Small intestine (tissue), 7 donors: Measurements from ENCODE around the gene GPX4. TPM values are rescaled to one million over a fixed set of nuclear protein-coding genes. Genes with fewer than 3 reads are reported as not detected.

ENCODE experiments used
- DNase-seq, 2 donors: peaks; one replicate each; pipeline versions ENCODE4 v3.0.0 to v3.0.0-alpha.2; 2013
- FAIRE-seq: peaks from 2 replicates; lab custom pipeline; 2012; peaks lifted over from hg19 to GRCh38; lab: Jason Lieb, UNC
- H3K27ac ChIP-seq, 3 donors: one replicate each; pipeline ENCODE4 v1.5.1; 2013; ENCODE audit warnings: low read length in 2 of 3, mild to moderate bottlenecking in 2 of 3, control low read depth in 1 of 3, inconsistent platforms in 1 of 3, low read depth in 1 of 3, moderate library complexity in 1 of 3
- H3K27me3 ChIP-seq, 3 donors: one replicate each; pipeline ENCODE4 v1.6.1; 2013; ENCODE audit warnings: low read length in 3 of 3, inconsistent platforms in 1 of 3; ENCODE audit not compliant: control insufficient read depth in 3 of 3, insufficient read depth in 3 of 3
- H3K36me3 ChIP-seq, 3 donors: one replicate each; pipeline ENCODE4 v1.6.1; 2013; ENCODE audit warnings: low read length in 3 of 3, inconsistent platforms in 1 of 3, low read depth in 1 of 3, mild to moderate bottlenecking in 1 of 3, moderate library complexity in 1 of 3; ENCODE audit not compliant: control insufficient read depth in 3 of 3, insufficient read depth in 2 of 3
- H3K4me1 ChIP-seq, 3 donors: one replicate each; pipeline ENCODE4 v1.6.1; 2013; ENCODE audit warnings: low read length in 2 of 3, inconsistent platforms in 1 of 3, low read depth in 1 of 3, mild to moderate bottlenecking in 1 of 3, moderate library complexity in 1 of 3; ENCODE audit not compliant: control insufficient read depth in 3 of 3, insufficient read depth in 2 of 3
- H3K4me3 ChIP-seq, 3 donors: one replicate each; pipeline ENCODE4 v1.5.1; 2013; ENCODE audit warnings: low read length in 3 of 3, control low read depth in 1 of 3, inconsistent platforms in 1 of 3, low read depth in 1 of 3, mild to moderate bottlenecking in 1 of 3, moderate library complexity in 1 of 3
- H3K9me3 ChIP-seq, 2 donors: one replicate each; pipeline ENCODE4 v1.6.1; 2013; ENCODE audit warnings: low read depth in 1 of 2, low read length in 1 of 2; ENCODE audit not compliant: control insufficient read depth in 2 of 2, insufficient read depth in 1 of 2
- WGBS, 3 donors: extraction: QIAGEN DNeasy Blood & Tissue Kit; methylation state at CpG; one replicate each; pipeline ENCODE4 v1.1.7; 2013; 5-methylcytosine and 5-hydroxymethylcytosine counted together
- polyA plus RNA-seq, 4 donors: library from polyadenylated mRNA; stranded (reverse) in 3 of 4; unstranded in 1 of 4; fragments of 200-250 nt in 3 of 4; fragments of 120-200 nt in 1 of 4; gene quantifications; one replicate each; pipeline versions ENCODE4 v1.2.1 to v1.2.3, GENCODE V29; 2013
- donor health status: healthy with polysubstance abuse.
- donor health status: control.
- donor health status: control.
- donor health status: Bipolar disorder and iron deficiency.
- donor health status: healthy.

GPX4 gene
- polyA plus RNA-seq, 4 donors, result 335 to 1,298 (median 781) TPM

DNA sequence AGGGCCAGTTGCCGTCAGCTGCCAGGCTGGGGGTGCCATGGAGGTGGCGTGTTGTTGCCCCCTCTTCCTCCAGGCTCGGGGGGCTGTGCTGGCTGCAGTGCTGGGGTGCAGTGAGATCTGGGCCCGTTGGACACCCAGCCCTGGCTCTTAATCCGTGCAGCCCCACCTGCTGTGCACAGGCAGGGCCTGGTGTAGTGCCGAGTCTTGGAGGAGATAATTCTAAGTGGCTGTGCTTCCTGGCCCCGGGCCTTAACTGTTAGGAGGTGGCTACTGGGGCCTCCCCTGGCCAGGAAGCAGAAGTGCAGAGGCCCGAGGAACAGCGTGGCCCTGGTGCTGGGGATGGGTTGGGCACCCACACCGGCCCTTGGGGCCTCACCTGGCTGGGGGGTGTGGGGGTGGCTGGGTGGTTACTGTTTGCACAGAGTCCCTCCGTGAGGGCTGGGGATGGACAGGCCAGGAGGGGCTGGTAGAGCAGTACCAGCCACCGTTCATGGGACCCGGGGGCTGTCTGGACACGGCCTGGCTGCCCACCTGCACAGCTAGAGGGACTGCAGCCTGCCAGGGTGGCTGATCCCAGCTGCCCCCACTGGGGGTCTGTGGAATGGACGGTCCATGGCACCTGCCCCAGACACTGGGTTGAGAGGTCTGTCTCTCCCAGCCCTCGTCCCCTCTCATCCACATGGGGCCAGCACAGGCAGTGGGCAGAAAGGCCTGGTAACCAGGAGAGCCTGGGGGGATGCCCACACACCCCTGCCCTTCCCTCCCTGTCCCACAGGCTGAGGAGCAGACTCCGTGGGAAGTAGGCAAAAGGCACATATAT lies 3.3 kb downstream of the GPX4 start:
- no peaks in the 10 kb centered on the region for H3K9me3 ChIP-seq
- DNase-seq (no peak), FAIRE-seq (no peak)
- peaks cover 0 to 42% (median 9%) of the 10 kb centered on the region in 3 donors for H3K4me1 ChIP-seq
- no peak overlapping the region for H3K27ac ChIP-seq
- peaks cover 14 to 66% (median 26%) of the 10 kb centered on the region in 3 donors for H3K36me3 ChIP-seq
- no peaks in the 10 kb centered on the region for H3K27me3 ChIP-seq
- WGBS, 3 donors, result 50 to 67% (median 62%) methylated on average over 17 of the region's 17 CpGs
- no peak overlapping the region for H3K4me3 ChIP-seq

GRCh38 chr19:1107661-1108261 lies 4.0 kb downstream of the GPX4 start:
- no peak for FAIRE-seq
- DNase-seq, result no peak
- Histone ChIP-seq H3K36me3 (peaks cover 14 to 72% (median 32%) of the 10 kb centered on the region in 3 donors), H3K4me3 (no peak overlapping the region), H3K4me1 (peaks cover 0 to 41% (median 6%) of the 10 kb centered on the region in 3 donors), H3K9me3 (no peaks in the 10 kb centered on the region), H3K27me3 (no peaks in the 10 kb centered on the region), H3K27ac (no peak overlapping the region)
- 87 to 90% (median 89%) methylated on average over 21 to 25 of the region's 25 CpGs for WGBS, 3 donors

GRCh38 chr19:1108291-1109031 lies 4.7 kb downstream of the GPX4 start:
- Histone ChIP-seq H3K27ac (no peak overlapping the region), H3K4me1 (peaks cover 0 to 40% (median 4%) of the 10 kb centered on the region in 3 donors), H3K27me3 (no peaks in the 10 kb centered on the region), H3K36me3 (peaks cover 14 to 77% (median 32%) of the 10 kb centered on the region in 3 donors), H3K9me3 (no peaks in the 10 kb centered on the region), H3K4me3 (no peak overlapping the region)
- FAIRE-seq, result no peak
- DNase-seq, result no peak
- WGBS, 3 donors, result 94 to 95% (median 95%) methylated on average over 74 to 89 of the region's 89 CpGs

DNA sequence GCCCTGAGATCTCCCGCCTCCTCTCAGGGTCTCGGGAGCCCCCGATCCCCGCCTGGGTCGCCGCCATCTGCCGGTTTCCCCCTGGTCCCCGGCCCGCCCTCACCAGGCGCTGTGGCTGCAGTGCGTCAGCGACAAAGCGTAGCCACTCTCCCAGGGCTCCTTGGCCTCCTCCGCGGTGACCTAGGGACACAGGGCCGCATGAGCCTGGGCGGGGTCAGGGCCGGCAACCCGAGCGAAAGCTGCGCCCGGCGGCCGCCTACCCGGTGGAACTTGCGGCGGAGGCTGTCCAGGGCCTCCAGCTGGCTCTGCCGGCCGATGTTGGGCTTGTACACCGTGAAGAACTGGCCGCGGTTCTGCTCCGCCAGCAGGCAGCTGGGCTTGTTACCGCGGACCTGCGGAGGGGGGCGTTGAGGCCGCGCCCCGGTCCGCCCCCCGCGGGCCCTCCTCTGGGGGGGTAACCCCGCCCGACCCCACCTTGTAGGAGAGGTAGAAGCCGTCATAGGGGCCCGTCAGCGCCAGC lies 5.3 kb downstream of the GPX4 start:
- Histone ChIP-seq H3K36me3 (peaks cover 14 to 84% (median 35%) of the 10 kb centered on the region in 3 donors), H3K4me3 (no peak overlapping the region), H3K4me1 (peaks cover 0 to 45% (median 6%) of the 10 kb centered on the region in 3 donors), H3K9me3 (no peaks in the 10 kb centered on the region), H3K27me3 (no peaks in the 10 kb centered on the region), H3K27ac (no peak overlapping the region)
- DNase-seq (no peak), FAIRE-seq (no peak)
- WGBS, 3 donors, result 85 to 91% (median 90%) methylated on average over 43 to 48 of the region's 48 CpGs

- no peaks in the 10 kb centered on the region for H3K27me3 ChIP-seq
- H3K4me3 ChIP-seq, result no peak overlapping the region
- peaks cover 0 to 46% (median 6%) of the 10 kb centered on the region in 3 donors for H3K4me1 ChIP-seq
- no peaks in the 10 kb centered on the region for H3K9me3 ChIP-seq
- FAIRE-seq (no peak), DNase-seq (no peak)
- 91 to 94% (median 91%) methylated on average over 50 to 54 of the region's 54 CpGs for WGBS, 3 donors
- no peak overlapping the region for H3K27ac ChIP-seq
- H3K36me3 ChIP-seq, result peaks cover 14 to 89% (median 37%) of the 10 kb centered on the region in 3 donors
Measured at GRCh38 chr19:1109697-1110671, 6.2 kb downstream of the GPX4 start.

DNA sequence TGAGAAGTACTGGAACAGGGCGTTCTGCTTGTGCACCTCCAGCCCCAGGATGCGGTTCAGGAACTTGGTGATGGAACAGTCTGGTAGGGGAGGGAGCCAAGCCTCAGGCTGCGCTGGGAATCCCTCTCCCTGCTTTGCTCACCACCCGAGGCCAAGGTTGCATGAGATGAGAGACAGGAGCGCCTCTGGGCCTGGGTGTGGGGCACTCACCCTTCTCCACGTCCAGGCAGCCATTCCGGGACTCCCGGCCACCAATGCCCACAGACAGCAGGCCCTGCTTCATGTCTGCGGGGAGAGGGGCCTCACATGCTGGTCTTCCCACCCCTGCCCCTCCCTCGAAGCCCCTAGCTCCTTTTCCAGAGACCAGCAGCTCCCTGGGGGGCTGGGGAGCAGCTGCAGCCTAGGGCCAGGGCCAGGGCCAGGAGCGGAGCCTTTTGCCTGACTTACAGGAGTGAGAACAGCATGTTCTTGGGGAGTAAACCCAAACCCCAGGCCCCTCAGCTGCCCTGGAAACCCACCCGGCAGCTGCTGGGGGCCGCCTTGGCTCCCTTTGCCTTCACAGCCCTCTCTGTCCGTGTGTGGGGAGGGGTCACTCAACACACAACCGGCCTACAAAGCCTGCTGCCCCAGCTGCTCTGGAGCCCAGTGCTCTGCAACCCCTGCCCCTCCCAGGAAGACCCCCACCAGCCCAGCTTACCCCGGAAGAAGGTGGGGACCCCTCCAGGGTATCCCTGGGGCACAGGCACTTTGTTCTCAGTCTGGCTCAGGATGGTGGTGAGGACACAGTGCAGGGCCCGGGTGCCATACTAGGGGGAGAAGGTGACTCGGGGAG lies 7.2 kb downstream of the GPX4 start:
- 81 to 87% (median 85%) methylated on average over 17 to 18 of the region's 18 CpGs for WGBS, 3 donors
- DNase-seq, result no peak
- Histone ChIP-seq H3K36me3 (peaks cover 15 to 87% (median 41%) of the 10 kb centered on the region in 3 donors), H3K27ac (no peak overlapping the region), H3K9me3 (no peaks in the 10 kb centered on the region), H3K4me1 (peaks cover 0 to 35% (median 3%) of the 10 kb centered on the region in 3 donors), H3K4me3 (no peak overlapping the region), H3K27me3 (no peaks in the 10 kb centered on the region)
- no peak for FAIRE-seq

DNA sequence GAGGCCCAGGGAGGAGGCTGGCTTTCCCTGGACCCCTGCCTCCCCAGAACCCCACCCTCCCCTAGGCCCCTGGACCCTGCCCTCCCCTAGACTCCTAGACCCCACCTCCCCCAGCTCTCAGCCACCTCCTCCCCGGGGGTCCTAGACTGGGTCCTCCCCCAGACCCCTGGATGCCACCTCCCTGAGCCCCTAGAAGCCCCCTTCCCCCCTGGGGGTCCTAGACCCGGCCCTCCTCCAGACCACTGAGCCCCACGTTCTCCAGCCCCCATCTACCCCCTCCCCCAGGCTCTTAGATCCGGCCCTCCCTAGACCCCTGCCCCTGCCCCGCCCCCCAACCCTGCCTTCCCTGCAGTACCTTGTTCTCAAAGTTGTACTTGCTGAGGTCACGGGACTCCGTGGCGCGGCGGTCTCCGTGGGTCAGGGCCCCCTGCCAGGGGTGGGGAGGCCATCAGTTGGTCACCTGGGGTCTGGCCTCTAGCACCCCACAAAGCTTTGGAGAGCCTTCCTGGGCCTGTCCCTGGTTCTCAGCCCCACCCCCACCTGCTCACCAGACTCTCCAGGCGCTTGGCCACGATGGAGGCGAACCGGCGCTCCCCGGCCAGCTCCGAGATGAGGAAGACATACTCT lies 8.0 kb downstream of the GPX4 start:
- Histone ChIP-seq H3K4me3 (no peak overlapping the region), H3K27ac (no peak overlapping the region), H3K27me3 (no peaks in the 10 kb centered on the region), H3K36me3 (peaks cover 15 to 87% (median 44%) of the 10 kb centered on the region in 3 donors), H3K9me3 (no peaks in the 10 kb centered on the region), H3K4me1 (peaks cover 0 to 29% (median 3%) of the 10 kb centered on the region in 3 donors)
- WGBS, 3 donors, result 53 to 76% (median 69%) methylated on average over 15 to 18 of the region's 18 CpGs
- FAIRE-seq, result no peak
- no peak for DNase-seq
